Keratinocyte (primary cell): ENCODE data around the gene PRPF6. TPM values are rescaled to one million over a fixed set of nuclear protein-coding genes. Genes with fewer than 3 reads are reported as not detected.

Experiments
- DNase-seq: peaks from one replicate; pipeline ENCODE4 v3.0.0-alpha.2; 2011; ENCODE audit warnings: low read depth, missing footprints, low spot score
- FAIRE-seq: peaks from 2 replicates; lab custom pipeline; 2011; peaks lifted over from hg19 to GRCh38; lab: Jason Lieb, UNC
- H2AFZ ChIP-seq: 2 replicates; pipeline ENCODE4 v1.6.0; 2012; ENCODE audit warnings: low read length, control low read depth, inconsistent platforms; ENCODE audit not compliant: control insufficient read depth
- H3K27ac ChIP-seq: 2 replicates; pipeline ENCODE4 v1.5.1; 2011; ENCODE audit warnings: low read length; ENCODE audit not compliant: control insufficient read depth, insufficient read depth
- H3K27me3 ChIP-seq: 3 replicates; pipeline ENCODE4 v1.6.0; 2011; ENCODE audit warnings: low read length; ENCODE audit not compliant: control insufficient read depth, insufficient read depth; ENCODE audit errors: extremely low read depth
- H3K36me3 ChIP-seq, 2 experiments: 2 replicates in 1 of 2; 3 replicates in 1 of 2; pipeline ENCODE4 v1.5.1; 2011; ENCODE audit warnings: low read length in 2 of 2, mild to moderate bottlenecking in 1 of 2; ENCODE audit not compliant: control insufficient read depth in 2 of 2, insufficient read depth in 2 of 2; ENCODE audit errors: extremely low read depth in 1 of 2
- H3K4me1 ChIP-seq: 3 replicates; pipeline ENCODE4 v1.5.1; 2011; ENCODE audit warnings: low read length; ENCODE audit not compliant: control insufficient read depth, insufficient read depth; ENCODE audit errors: extremely low read depth
- H3K4me2 ChIP-seq: 3 replicates; pipeline ENCODE4 v1.6.0; 2011; ENCODE audit warnings: low read depth, low read length; ENCODE audit not compliant: control insufficient read depth, insufficient read depth; ENCODE audit errors: extremely low read depth
- H3K4me3 ChIP-seq, 3 experiments: fragments of 200-600 bp in 1 of 3; sonication (generic) in 1 of 3; 2 replicates in 2 of 3; 3 replicates in 1 of 3; pipeline ENCODE4 v1.5.1; 2011 to 2016; ENCODE audit warnings: low read length in 3 of 3, mild to moderate bottlenecking in 3 of 3, control low read depth in 2 of 3, inconsistent platforms in 1 of 3, low read depth in 1 of 3, mixed read lengths in 1 of 3, mixed run types in 1 of 3, moderate library complexity in 1 of 3; ENCODE audit not compliant: control insufficient read depth in 2 of 3, insufficient read depth in 2 of 3; ENCODE audit errors: extremely low read depth in 1 of 3
- H3K79me2 ChIP-seq: 2 replicates; pipeline ENCODE4 v1.6.0; 2012; ENCODE audit warnings: low read length; ENCODE audit not compliant: control insufficient read depth, insufficient read depth
- H3K9ac ChIP-seq: 3 replicates; pipeline ENCODE4 v1.6.0; 2011; ENCODE audit warnings: low read length; ENCODE audit not compliant: control insufficient read depth, insufficient read depth; ENCODE audit errors: extremely low read depth
- H3K9me1 ChIP-seq: 3 replicates; pipeline ENCODE4 v1.6.0; 2011; ENCODE audit warnings: low read length; ENCODE audit not compliant: control insufficient read depth, insufficient read depth; ENCODE audit errors: extremely low read depth
- H3K9me3 ChIP-seq: 2 replicates; pipeline ENCODE4 v1.5.1; 2012; ENCODE audit warnings: low read depth, low read length; ENCODE audit not compliant: control insufficient read depth
- H4K20me1 ChIP-seq: 3 replicates; pipeline ENCODE4 v1.6.0; 2011; ENCODE audit warnings: low read length; ENCODE audit not compliant: control insufficient read depth, insufficient read depth; ENCODE audit errors: extremely low read depth
- EZH2 ChIP-seq: IDR thresholded peaks from one replicate; pipeline ENCODE4 v1.6.1; 2012; ENCODE audit warnings: inconsistent platforms, mild to moderate bottlenecking, low read length, moderate library complexity
- dilution Hi-C: fragments of 300-500 bp; cut with MboI; formaldehyde crosslinking; loops from one replicate; pipeline ENCODE4 v1.7.0; 2020; ENCODE audit warnings: low sequenced_read_pairs; ENCODE audit not compliant: extremely low pct_ligation_motif_present
- polyA plus RNA-seq, 5 experiments: library from polyadenylated mRNA; depleted of rRNA in 3 of 5; stranded (reverse) in 3 of 5; stranded (forward) in 1 of 5; unstranded in 1 of 5; fragments of >200 nt; gene quantifications; 1 replicate in 1 of 5; 2 replicates in 3 of 5; 3 replicates in 1 of 5; pipeline versions ENCODE4 v1.2.1 to v1.2.3, GENCODE V29; 2011 to 2012; ENCODE audit warnings: missing spikeins in 2 of 5, low read depth in 1 of 5, low replicate concordance in 1 of 5
- TF ChIP-seq, protein P1 (sequence below), 3 experiments: IDR thresholded peaks in 1 of 3; conservative IDR thresholded peaks in 1 of 3; optimal IDR thresholded peaks in 1 of 3; 2 replicates in 2 of 3; 3 replicates in 1 of 3; pipeline versions ENCODE3 to v1.5.1; 2011; ENCODE audit warnings: low read length in 3 of 3, mild to moderate bottlenecking in 3 of 3, moderate library complexity in 2 of 3, control low read depth in 1 of 3, inconsistent platforms in 1 of 3; ENCODE audit not compliant: insufficient read depth in 2 of 3; ENCODE audit errors: extremely low read depth in 1 of 3

Gene PRPF6
- polyA plus RNA-seq, 1 donor (not counting 4 experiments of a cell fraction or from before 2014, with no cell fraction given) = 30.5 TPM

DNA sequence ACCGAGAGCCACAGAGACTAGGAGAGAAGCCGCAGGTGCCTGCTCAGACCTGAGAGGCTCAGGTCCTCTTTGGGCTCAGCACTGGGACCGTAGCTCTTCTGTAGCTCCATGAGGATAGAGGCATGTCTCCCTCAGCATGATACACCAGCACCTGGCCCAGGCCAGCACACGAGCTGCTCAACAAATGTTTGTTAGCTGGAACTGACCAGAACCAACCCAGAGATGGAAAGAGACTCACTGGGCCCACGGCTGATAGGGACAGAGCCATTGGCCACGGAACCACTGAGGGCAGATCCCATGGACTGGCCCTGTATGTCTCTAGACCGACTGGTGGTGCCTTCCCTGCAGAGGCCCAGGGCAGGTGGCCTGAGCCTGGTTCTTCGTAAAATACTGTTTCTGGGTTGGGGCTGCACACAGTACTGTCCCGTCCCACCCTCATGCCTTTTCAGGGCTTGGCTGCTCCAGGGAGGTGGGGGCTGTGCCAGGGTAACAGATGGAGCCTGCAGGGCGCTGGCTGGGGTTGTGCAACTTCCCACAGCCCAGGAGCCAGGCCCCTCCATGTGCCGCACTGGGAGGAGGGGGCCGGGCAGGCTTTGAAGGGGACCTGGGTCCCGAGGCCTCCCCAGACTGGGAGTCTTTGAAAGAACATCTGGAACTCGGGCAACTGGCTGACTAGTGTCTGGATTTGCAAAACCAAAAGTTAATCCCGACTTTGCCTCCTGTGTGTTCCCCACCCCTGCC, 60.3 kb downstream of the PRPF6 start:
- Histone ChIP-seq H3K27me3 (peaks cover 39% of the 10 kb centered on the region), H3K27ac (no peak overlapping the region), H2AFZ (no peak overlapping the region), H3K9me3 (no peaks in the 10 kb centered on the region), H3K36me3 (no peaks in the 10 kb centered on the region), H3K4me3 (no peak overlapping the region), H3K9me1 (no peaks in the 10 kb centered on the region), H4K20me1 (no peaks in the 10 kb centered on the region), H3K79me2 (no peaks in the 10 kb centered on the region), H3K9ac (no peak overlapping the region), H3K4me1 (peaks cover 17% of the 10 kb centered on the region), H3K4me2 (no peak overlapping the region)
- no peak for FAIRE-seq
- dilution Hi-C loops = no loop called here
- DNase-seq = no peak
- TF ChIP-seq EZH2 = no peak
- TF ChIP-seq, protein P1, sequence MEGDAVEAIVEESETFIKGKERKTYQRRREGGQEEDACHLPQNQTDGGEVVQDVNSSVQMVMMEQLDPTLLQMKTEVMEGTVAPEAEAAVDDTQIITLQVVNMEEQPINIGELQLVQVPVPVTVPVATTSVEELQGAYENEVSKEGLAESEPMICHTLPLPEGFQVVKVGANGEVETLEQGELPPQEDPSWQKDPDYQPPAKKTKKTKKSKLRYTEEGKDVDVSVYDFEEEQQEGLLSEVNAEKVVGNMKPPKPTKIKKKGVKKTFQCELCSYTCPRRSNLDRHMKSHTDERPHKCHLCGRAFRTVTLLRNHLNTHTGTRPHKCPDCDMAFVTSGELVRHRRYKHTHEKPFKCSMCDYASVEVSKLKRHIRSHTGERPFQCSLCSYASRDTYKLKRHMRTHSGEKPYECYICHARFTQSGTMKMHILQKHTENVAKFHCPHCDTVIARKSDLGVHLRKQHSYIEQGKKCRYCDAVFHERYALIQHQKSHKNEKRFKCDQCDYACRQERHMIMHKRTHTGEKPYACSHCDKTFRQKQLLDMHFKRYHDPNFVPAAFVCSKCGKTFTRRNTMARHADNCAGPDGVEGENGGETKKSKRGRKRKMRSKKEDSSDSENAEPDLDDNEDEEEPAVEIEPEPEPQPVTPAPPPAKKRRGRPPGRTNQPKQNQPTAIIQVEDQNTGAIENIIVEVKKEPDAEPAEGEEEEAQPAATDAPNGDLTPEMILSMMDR (optimal IDR thresholded peaks at IDR 0.05 in 1 of 3, IDR thresholded peaks at IDR 0.05 in 1 of 3, conservative IDR thresholded peaks at IDR 0.05 in 1 of 3; ENCODE audit: extremely low read depth in 1 of 3, insufficient read depth in 2 of 3, low read length in 3 of 3) = no peak

DNA sequence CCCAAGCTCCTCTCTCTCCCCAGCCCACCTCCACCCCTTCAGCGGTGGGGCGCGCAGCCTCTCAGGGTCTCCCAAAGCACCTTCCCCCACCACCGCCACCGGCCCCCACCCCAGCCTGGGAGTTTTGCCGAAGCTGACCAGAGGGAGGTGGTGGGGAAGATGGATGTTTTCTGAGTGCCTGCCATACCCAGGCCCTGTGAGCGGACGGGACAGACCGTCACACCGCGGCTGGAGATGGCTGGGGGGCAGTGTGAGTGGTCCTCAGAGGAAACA, 60.8 kb downstream of the PRPF6 start:
- Histone ChIP-seq H3K9me3 (no peaks in the 10 kb centered on the region), H3K9ac (no peak overlapping the region), H3K79me2 (no peaks in the 10 kb centered on the region), H2AFZ (no peak overlapping the region), H4K20me1 (no peaks in the 10 kb centered on the region), H3K9me1 (no peaks in the 10 kb centered on the region), H3K4me3 (no peak overlapping the region), H3K27ac (no peak overlapping the region), H3K36me3 (no peaks in the 10 kb centered on the region), H3K4me2 (no peak overlapping the region), H3K27me3 (peaks cover 43% of the 10 kb centered on the region), H3K4me1 (peaks cover 17% of the 10 kb centered on the region)
- DNase-seq = no peak
- FAIRE-seq = no peak
- TF ChIP-seq EZH2 = no peak
- TF ChIP-seq, protein P1 (optimal IDR thresholded peaks at IDR 0.05 in 1 of 3, IDR thresholded peaks at IDR 0.05 in 1 of 3, conservative IDR thresholded peaks at IDR 0.05 in 1 of 3; ENCODE audit: extremely low read depth in 1 of 3, insufficient read depth in 2 of 3, low read length in 3 of 3) = no peak
- dilution Hi-C loops = no loop called here
